Tibial artery (tissue), 4 donors: ENCODE data around the gene PASK.

Experiments
- DNase-seq, 2 donors: peaks; one replicate each; pipeline ENCODE4 v3.0.0-alpha.2; 2019
- H3K27ac ChIP-seq, 2 donors: fragments of 200-600 bp; sonication (generic) in 1 of 2; 1 replicate in 1 of 2; 2 replicates in 1 of 2; pipeline ENCODE4 v1.5.1; 2018 to 2019; ENCODE audit warnings: mild to moderate bottlenecking in 1 of 2
- H3K27me3 ChIP-seq, 2 donors: fragments of 200-600 bp; sonication (generic) in 1 of 2; one replicate each; pipeline versions ENCODE4 v1.5.1 to v1.6.0; 2016 to 2019
- H3K36me3 ChIP-seq, 3 donors: fragments of 200-600 bp; sonication (generic) in 2 of 3; one replicate each; pipeline ENCODE4 v1.5.1; 2016 to 2019; ENCODE audit warnings: mild to moderate bottlenecking in 2 of 3
- H3K4me1 ChIP-seq, 4 donors: fragments of 200-600 bp; sonication (generic) in 2 of 4; 1 replicate in 3 of 4; 2 replicates in 1 of 4; pipeline ENCODE4 v1.5.1; 2016 to 2019
- H3K4me3 ChIP-seq, 2 donors: fragments of 200-600 bp; sonication (generic) in 1 of 2; 1 replicate in 1 of 2; 2 replicates in 1 of 2; pipeline ENCODE4 v1.5.1; 2018 to 2019; ENCODE audit warnings: mild to moderate bottlenecking in 2 of 2
- H3K9me3 ChIP-seq, 3 donors: fragments of 200-600 bp; sonication (generic) in 1 of 3; one replicate each; pipeline ENCODE4 v1.5.1; 2016 to 2019
- intact Hi-C: fragments of 100-400 bp; cut with DNase I; formaldehyde crosslinking; loops from one replicate; pipeline ENCODE4 v1.15.0; 2023; ENCODE audit warnings: low total_unique reads
- TF ChIP-seq, protein P1 (sequence below), 2 experiments: fragments of 200-600 bp in 1 of 2; fragments of 450-650 bp in 1 of 2; IDR thresholded peaks; one replicate each; pipeline ENCODE4 v1.5.1; 2017 to 2019; ENCODE audit warnings: antibody characterized with exemption in 2 of 2, mild to moderate bottlenecking in 1 of 2, moderate library complexity in 1 of 2

The PASK gene

DNA sequence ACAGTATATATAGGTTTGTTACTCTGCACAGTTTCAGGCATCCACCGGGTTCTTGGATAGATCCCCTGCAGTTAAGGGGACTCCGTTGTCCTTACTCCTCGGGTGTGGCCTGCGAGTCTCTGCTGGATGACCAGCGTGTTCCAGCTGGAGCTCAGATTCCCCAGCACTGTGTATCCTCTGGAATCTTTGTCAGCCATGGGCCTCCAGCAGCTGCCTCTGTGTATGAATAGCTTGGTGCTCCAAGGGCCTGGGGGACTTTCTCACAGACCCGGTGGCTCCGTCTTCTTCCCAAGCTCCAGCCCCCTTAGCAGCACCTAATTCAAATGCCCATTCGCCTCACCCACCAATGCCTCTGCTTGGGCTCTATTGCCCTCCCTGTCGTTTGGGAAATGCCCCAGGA is 45.5 kb upstream of the PASK start:
- H3K9me3 ChIP-seq = no peaks in the 10 kb centered on the region
- H3K27ac ChIP-seq = no peak overlapping the region
- H3K27me3 ChIP-seq = no peaks in the 10 kb centered on the region
- intact Hi-C loops = no loop called here
- H3K4me1 ChIP-seq = no peaks in the 10 kb centered on the region
- TF ChIP-seq, protein P1, sequence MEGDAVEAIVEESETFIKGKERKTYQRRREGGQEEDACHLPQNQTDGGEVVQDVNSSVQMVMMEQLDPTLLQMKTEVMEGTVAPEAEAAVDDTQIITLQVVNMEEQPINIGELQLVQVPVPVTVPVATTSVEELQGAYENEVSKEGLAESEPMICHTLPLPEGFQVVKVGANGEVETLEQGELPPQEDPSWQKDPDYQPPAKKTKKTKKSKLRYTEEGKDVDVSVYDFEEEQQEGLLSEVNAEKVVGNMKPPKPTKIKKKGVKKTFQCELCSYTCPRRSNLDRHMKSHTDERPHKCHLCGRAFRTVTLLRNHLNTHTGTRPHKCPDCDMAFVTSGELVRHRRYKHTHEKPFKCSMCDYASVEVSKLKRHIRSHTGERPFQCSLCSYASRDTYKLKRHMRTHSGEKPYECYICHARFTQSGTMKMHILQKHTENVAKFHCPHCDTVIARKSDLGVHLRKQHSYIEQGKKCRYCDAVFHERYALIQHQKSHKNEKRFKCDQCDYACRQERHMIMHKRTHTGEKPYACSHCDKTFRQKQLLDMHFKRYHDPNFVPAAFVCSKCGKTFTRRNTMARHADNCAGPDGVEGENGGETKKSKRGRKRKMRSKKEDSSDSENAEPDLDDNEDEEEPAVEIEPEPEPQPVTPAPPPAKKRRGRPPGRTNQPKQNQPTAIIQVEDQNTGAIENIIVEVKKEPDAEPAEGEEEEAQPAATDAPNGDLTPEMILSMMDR (IDR thresholded peaks at IDR 0.05) = no peak
- DNase-seq = no peak
- no peak overlapping the region for H3K4me3 ChIP-seq
- no peaks in the 10 kb centered on the region for H3K36me3 ChIP-seq

DNA sequence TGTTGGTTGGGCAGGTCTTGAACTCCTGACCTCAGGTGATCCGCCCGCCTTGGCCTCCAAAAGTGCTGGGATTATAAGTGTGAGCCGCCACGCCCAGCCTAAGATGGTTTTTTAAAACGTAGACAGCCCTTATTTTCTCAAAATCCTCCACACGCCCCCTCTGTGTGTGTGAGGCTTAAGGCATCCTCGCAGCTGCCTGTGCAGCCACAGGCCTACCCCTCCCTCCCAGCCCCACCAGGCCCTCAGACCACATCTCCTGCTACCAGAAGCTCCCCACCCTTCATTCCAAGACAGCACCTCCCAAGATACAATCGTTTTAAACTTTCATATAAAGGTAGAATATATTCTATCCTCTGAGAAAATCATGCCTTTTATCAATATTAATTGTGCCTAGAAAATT is 44.0 kb upstream of the PASK start:
- Histone ChIP-seq H3K36me3 (no peaks in the 10 kb centered on the region), H3K27me3 (peaks cover 0 to 3% of the 10 kb centered on the region in 2 donors), H3K9me3 (no peaks in the 10 kb centered on the region), H3K4me1 (no peaks in the 10 kb centered on the region), H3K4me3 (no peak overlapping the region), H3K27ac (no peak overlapping the region)
- intact Hi-C loops = no loop called here
- TF ChIP-seq, protein P1 (IDR thresholded peaks at IDR 0.05) = no peak
- no peak for DNase-seq

DNA sequence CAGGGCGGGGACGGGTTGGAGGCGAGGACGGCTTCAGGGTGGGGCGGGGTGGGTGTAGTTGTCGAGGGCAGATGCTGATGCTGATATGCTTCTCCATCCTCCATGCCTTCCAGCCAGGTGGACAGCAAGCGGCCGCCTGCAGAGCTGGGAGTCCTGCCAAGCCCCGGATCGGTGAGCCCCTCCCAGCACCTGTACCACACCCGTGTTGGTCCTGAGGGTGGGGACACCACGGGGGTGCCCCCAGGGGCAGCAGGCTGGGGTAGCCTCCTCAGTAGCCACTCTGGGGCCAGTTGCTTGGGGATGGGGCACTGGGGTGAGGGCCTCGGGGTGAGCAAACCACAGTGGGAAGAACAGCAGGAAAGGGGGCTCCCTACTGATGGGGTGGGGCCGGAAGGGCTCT is 41.8 kb upstream of the PASK start:
- Histone ChIP-seq H3K9me3 (no peaks in the 10 kb centered on the region), H3K27me3 (peaks cover 0 to 9% of the 10 kb centered on the region in 2 donors), H3K4me3 (no peak overlapping the region), H3K27ac (no peak overlapping the region), H3K36me3 (no peaks in the 10 kb centered on the region), H3K4me1 (no peaks in the 10 kb centered on the region)
- TF ChIP-seq, protein P1 (IDR thresholded peaks at IDR 0.05) = no peak
- intact Hi-C loops = no loop called here
- no peak for DNase-seq

DNA sequence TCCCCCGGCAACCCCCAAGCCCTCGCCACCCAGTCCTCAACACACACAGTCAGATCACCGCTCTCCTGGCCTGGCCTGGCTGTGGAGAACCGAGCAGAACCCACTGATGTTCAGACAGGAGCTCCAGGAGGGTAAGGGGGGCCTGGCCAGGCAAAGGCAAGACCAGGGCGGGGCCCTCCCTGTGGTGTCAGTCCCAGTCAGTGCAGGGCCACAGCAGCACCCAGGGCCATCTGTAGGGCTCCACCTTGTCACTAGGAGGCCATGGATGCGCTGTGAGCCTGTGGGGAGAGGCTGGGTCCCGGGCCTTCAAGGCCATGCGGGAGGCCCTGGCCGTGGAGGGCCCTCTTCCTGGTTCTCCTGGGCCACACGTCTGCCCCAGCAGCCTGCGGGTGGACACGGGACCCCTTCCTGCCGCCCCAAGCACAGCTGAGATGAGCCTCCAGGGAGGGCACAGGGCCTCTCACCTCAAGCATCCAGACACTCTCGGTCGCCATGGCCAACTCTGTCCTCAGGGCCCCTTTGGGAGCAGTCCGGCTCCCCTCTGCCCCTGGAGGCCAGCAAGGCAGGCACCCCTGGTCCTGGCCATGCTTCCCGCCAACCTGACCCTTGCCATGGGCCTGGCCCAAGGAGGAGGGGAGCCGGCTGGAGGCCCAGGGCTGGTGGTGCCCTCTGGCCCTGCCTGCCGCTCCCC is 41.2 kb upstream of the PASK start:
- TF ChIP-seq, protein P1 (IDR thresholded peaks at IDR 0.05) = no peak
- Histone ChIP-seq H3K27ac (no peak overlapping the region), H3K9me3 (no peaks in the 10 kb centered on the region), H3K27me3 (peaks cover 0 to 9% of the 10 kb centered on the region in 2 donors), H3K4me3 (no peak overlapping the region), H3K36me3 (no peaks in the 10 kb centered on the region), H3K4me1 (no peaks in the 10 kb centered on the region)
- intact Hi-C loops = no loop called here
- DNase-seq = no peak

DNA sequence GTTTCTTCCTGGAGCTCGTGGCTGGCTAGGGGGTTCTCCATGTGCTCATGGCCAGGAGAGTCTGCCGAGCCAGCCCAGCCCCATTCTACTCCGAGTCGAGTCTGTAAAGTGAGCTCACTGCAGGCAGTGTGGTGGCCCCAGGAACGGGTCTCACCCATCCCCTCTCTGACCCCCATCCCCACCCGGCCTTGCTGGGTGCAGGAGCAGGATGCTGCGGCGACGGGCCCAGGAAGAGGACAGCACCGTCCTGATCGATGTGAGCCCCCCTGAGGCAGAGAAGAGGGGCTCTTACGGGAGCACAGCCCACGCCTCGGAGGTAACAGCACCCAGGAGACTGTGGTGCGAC is 40.6 kb upstream of the PASK start:
- H3K9me3 ChIP-seq = no peaks in the 10 kb centered on the region
- TF ChIP-seq, protein P1 (IDR thresholded peaks at IDR 0.05) = no peak
- no peak overlapping the region for H3K27ac ChIP-seq
- peaks cover 0 to 9% of the 10 kb centered on the region in 2 donors for H3K27me3 ChIP-seq
- no peaks in the 10 kb centered on the region for H3K4me1 ChIP-seq
- intact Hi-C loops = no loop called here
- H3K36me3 ChIP-seq = no peaks in the 10 kb centered on the region
- no peak overlapping the region for H3K4me3 ChIP-seq
- no peak for DNase-seq
